GM18520 (cell line): ENCODE results near the gene ZNF224.
"Not testable (repeated sequence)": the region's sequence is repeated elsewhere in the genome, so short reads cannot be mapped to it uniquely, and the experiment has no call there.

Experiments
- ATAC-seq: cut with Tn5 transposase; IDR thresholded peaks from one replicate; pipeline ENCODE4 v1.9.1; 2021; ENCODE audit not compliant: unreplicated experiment

Gene ZNF224

DNA sequence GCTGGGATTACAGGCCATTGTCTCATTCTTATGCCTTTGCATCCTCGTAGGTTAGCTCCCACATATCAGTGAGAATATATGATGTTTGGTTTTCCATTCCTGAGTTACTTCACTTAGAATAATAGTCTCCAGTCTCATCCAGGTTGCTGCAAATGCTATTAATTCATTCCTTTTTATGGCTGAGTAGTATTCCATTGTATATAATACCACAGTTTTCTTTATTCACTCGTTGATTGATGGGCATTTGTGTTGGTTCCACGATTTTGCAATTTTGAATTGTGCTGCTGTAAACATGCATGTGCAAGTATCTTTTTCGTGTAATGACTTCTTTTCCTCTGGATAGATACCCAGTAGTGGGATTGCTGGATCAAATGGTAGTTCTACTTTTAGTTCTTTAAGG lies 27.0 kb downstream of the ZNF224 start:
- ATAC-seq = not testable (repeated sequence)

DNA sequence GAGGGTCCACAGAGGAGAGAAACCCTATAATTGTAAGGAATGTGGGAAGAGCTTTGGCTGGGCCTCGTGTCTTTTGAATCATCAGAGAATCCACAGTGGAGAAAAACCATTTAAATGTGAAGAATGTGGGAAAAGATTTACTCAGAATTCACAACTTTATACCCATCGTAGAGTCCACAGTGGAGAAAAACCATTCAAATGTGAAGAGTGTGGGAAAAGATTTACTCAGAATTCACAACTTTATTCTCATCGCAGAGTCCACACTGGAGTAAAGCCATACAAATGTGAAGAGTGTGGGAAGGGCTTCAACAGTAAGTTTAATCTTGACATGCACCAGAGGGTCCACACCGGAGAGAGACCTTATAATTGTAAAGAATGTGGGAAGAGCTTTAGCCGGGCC lies 37.8 kb downstream of the ZNF224 start:
- no peak for ATAC-seq

DNA sequence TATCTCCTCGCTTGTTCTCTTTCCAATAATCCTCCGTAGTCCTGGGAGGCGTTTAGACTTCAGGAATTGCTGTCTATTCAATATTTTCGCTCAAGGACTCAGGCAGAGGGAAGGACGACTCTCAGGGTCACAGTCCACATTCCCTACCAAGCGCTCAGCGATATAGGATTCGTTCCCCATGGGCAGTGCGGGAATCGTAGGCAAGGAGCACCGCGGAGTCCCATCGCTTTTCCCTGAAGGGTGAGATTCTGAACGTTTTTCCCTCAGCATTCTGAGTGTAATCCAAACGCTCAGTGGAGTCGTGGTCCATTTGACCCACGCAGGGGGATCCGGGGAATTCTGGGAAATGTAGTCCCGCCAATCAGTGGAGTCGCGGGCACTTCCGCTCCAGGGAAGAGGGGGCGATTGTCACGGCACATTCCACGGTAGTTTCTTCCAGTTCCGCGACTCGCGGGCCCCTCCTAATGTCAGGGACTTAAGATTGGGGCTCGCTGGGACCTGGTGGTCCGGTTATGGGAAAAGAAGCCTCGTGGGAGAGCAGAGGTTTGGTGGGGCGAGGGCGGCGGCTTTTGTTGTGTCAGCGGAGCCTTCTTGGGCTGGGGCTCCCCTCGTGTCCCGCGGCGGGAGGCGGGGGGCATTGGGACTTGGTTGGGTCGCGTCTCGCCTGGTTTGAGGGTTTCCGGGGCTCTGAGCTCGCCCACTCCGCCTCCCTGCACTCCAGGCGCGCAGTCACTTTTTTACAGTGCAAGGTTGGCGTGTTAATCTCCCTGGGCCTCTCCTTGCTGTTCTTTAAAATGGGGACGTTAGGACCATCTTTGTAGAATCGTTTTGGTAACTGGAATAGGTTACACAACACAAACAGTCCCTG lies 47.3 kb downstream of the ZNF224 start, which contains the start of gene ZNF234:
Gene ZNF234 (plus strand): TSS at position 364 of the 868 bp plus-strand sequence. CDS start 3,079 bp downstream, outside the sequence.
- no peak for ATAC-seq

DNA sequence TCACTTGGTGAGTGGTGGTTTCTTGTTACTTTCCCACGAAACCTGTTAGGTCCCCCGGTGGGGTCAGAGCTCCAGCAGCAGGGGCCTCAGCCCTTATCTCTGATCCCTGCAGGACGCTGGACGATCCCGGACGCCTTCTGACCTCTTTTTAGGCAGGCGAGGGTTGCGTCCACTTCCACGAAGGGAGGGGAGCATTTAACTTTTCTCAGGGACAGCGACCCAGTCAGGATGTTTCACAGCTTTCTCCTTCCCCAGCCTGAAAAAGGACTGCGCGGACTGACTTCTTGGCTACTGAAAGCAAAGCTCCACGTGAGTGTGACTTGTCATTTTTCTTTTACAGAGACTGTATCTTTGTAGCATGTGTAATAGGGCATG lies 47.9 kb downstream of the ZNF224 start:
- ATAC-seq = no peak

DNA sequence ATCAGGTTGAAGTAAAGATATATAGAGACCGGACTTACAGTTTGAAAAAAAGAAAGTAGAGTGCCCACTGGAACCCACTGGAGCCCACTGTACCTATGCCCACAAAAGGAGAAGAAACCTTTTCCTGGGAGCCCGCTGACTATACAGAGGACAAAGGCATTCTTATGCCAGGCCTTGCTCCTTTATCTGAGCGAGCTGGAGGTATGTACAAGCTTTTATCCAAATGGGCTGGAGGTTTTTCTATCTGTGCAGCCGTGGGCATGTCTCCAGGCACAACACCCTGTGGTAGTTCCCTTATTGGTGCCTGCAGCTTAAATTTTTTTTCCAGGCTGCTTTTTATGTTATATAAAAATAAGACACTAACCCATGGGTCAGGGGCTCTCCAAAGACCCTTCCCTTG lies 55.6 kb downstream of the ZNF224 start:
- no peak for ATAC-seq

DNA sequence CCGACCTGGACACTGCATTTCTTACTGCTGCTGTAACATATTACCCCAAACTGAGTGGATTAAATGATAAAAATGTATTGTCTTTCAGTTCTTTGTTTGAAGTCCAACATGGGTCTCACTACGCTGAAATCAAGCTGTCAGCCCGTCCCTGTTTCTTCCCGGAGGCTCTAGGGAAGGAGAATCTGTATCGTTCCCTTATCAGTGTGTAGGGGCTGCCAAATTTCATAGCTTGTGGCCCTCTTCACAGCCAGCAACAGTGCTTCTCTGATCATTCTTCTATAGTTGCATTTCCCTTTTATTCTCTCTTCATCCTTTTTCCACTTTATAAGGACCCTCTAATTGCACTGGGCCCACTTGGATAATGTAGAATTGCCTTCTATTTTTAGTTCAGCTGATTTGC lies 57.3 kb downstream of the ZNF224 start:
- no peak for ATAC-seq

DNA sequence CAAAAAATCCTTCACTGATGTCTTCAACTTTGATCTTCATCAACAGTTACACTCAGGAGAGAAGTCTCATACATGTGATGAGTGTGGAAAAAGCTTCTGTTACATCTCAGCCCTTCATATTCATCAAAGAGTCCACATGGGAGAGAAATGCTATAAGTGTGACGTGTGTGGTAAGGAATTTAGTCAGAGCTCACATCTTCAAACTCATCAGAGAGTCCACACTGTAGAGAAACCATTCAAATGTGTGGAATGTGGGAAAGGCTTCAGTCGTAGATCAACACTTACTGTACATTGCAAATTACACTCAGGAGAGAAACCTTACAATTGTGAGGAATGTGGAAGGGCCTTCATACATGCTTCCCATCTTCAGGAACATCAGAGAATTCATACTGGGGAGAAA lies 62.3 kb downstream of the ZNF224 start:
- no peak for ATAC-seq
